Endothelial cell of umbilical vein (primary cell): ENCODE results near the gene SMC6. TPM values are rescaled to one million over a fixed set of nuclear protein-coding genes. Genes with fewer than 3 reads are reported as not detected.

Experiments
- BruUV-seq: library from RNA; stranded (reverse); fragments of 400-500 nt; replicated peaks from 2 replicates; lab custom pipeline; 2021; lab: Mats Ljungman, UMichigan
- CTCF ChIA-PET: fragments of 300-600, 350-600 bp; sonication (Branson Sonifier 250); formaldehyde crosslinking; loops from one replicate; lab custom pipeline; 2021; ENCODE audit warnings: antibody characterized with exemption, inconsistent platforms; lab: Charles Lee
- POLR2A ChIA-PET: fragments of 300-600, 350-600 bp; sonication (Branson Sonifier 250); formaldehyde crosslinking; loops from one replicate; lab custom pipeline; 2021; ENCODE audit warnings: antibody characterized with exemption, inconsistent platforms; lab: Charles Lee
- DNase-seq: peaks from one replicate; pipeline ENCODE4 v3.0.0-alpha.2; 2011; ENCODE audit warnings: low read depth, low spot score
- FAIRE-seq: peaks from 2 replicates; lab custom pipeline; 2011; peaks lifted over from hg19 to GRCh38; lab: Jason Lieb, UNC
- H2AFZ ChIP-seq: 2 replicates; pipeline ENCODE4 v1.6.0; 2012; ENCODE audit warnings: low read depth, low read length, control low read depth, inconsistent platforms
- H3K27ac ChIP-seq: 2 replicates; pipeline ENCODE4 v1.5.1; 2011; ENCODE audit warnings: low read depth, mild to moderate bottlenecking, control low read depth, low read length, moderate library complexity; ENCODE audit not compliant: insufficient read depth
- H3K27me3 ChIP-seq, 2 experiments: 2 replicates each; pipeline versions ENCODE4 v1.6.0 to v1.6.1; 2011; ENCODE audit warnings: low read length in 2 of 2, mixed read lengths in 1 of 2; ENCODE audit not compliant: control insufficient read depth in 2 of 2, insufficient read depth in 2 of 2
- H3K36me3 ChIP-seq, 2 experiments: 2 replicates in 1 of 2; 3 replicates in 1 of 2; pipeline ENCODE4 v1.5.1; 2011; ENCODE audit warnings: low read length in 2 of 2, mild to moderate bottlenecking in 1 of 2, moderate library complexity in 1 of 2; ENCODE audit not compliant: control insufficient read depth in 2 of 2, insufficient read depth in 2 of 2; ENCODE audit errors: extremely low read depth in 1 of 2
- H3K4me1 ChIP-seq: 3 replicates; pipeline ENCODE4 v1.5.1; 2011; ENCODE audit warnings: mild to moderate bottlenecking, low read length; ENCODE audit not compliant: control insufficient read depth, insufficient read depth; ENCODE audit errors: extremely low read depth
- H3K4me2 ChIP-seq: 2 replicates; pipeline ENCODE4 v1.6.1; 2011; ENCODE audit warnings: low read length, control low read depth, mixed read lengths; ENCODE audit not compliant: insufficient read depth
- H3K4me3 ChIP-seq, 3 experiments: fragments of 200-600 bp in 1 of 3; sonication (generic), shearing (Covaris generic) in 1 of 3; replicated peaks in 1 of 3; 2 replicates each; pipeline ENCODE4 v1.5.1; 2011 to 2016; ENCODE audit warnings: control low read depth in 3 of 3, low read length in 3 of 3, mild to moderate bottlenecking in 2 of 3, inconsistent platforms in 1 of 3, low read depth in 1 of 3, moderate library complexity in 1 of 3; ENCODE audit not compliant: insufficient read depth in 1 of 3
- H3K79me2 ChIP-seq: 2 replicates; pipeline ENCODE4 v1.6.0; 2012; ENCODE audit warnings: low read length, inconsistent platforms; ENCODE audit not compliant: control insufficient read depth, insufficient read depth
- H3K9ac ChIP-seq: replicated peaks from 2 replicates; pipeline ENCODE3; 2011; ENCODE audit warnings: low read length, control low read depth; ENCODE audit not compliant: insufficient read depth; ENCODE audit errors: extremely low read depth
- H3K9me1 ChIP-seq: replicated peaks from 3 replicates; pipeline ENCODE4 v1.6.0; 2011; ENCODE audit warnings: mild to moderate bottlenecking, low read length; ENCODE audit not compliant: control insufficient read depth, insufficient read depth; ENCODE audit errors: extremely low read depth
- H3K9me3 ChIP-seq: replicated peaks from 2 replicates; pipeline ENCODE4 v1.5.1; 2012; ENCODE audit warnings: low read length, inconsistent platforms; ENCODE audit not compliant: control insufficient read depth, insufficient read depth
- H4K20me1 ChIP-seq: replicated peaks from 2 replicates; pipeline ENCODE3; 2011; ENCODE audit warnings: mild to moderate bottlenecking, low read length; ENCODE audit not compliant: control insufficient read depth, insufficient read depth; ENCODE audit errors: extremely low read depth
- EZH2 ChIP-seq: IDR thresholded peaks from 2 replicates; pipeline ENCODE4 v1.6.1; 2012; ENCODE audit warnings: borderline replicate concordance, low read depth, mild to moderate bottlenecking, moderate library complexity, low read length, inconsistent platforms; ENCODE audit not compliant: severe bottlenecking
- FOS ChIP-seq: IDR thresholded peaks from 2 replicates; pipeline ENCODE4 v1.6.1; 2011; ENCODE audit warnings: mild to moderate bottlenecking, low read length, moderate library complexity, borderline replicate concordance; ENCODE audit not compliant: insufficient read depth
- GATA2 ChIP-seq: IDR thresholded peaks from 2 replicates; pipeline ENCODE4 v1.7.0; 2011; ENCODE audit warnings: low read depth, mild to moderate bottlenecking, moderate library complexity, mixed read lengths, low read length; ENCODE audit not compliant: insufficient read length, insufficient read depth
- JUN ChIP-seq: IDR thresholded peaks from 2 replicates; pipeline ENCODE4 v1.6.1; 2011; ENCODE audit warnings: borderline replicate concordance, low read depth; ENCODE audit not compliant: insufficient read length, insufficient read depth
- MAX ChIP-seq: IDR thresholded peaks from 2 replicates; pipeline ENCODE4 v1.6.1; 2011; ENCODE audit not compliant: insufficient read depth, insufficient read length
- MYC ChIP-seq: IDR thresholded peaks from one replicate; pipeline ENCODE4 v1.6.1; 2011; ENCODE audit warnings: mild to moderate bottlenecking, low read depth, low read length
- POLR2A ChIP-seq: IDR thresholded peaks from 2 replicates; pipeline ENCODE4 v1.6.1; 2012; ENCODE audit warnings: low read depth, mild to moderate bottlenecking, control low read depth, low read length
- POLR2AphosphoS5 ChIP-seq: IDR thresholded peaks from 2 replicates; pipeline ENCODE4 v1.6.1; 2012; ENCODE audit warnings: low read depth, mild to moderate bottlenecking, control low read depth, low read length, moderate library complexity; ENCODE audit not compliant: insufficient read depth
- dilution Hi-C: fragments of 300-500 bp; cut with MboI; formaldehyde crosslinking; loops from one replicate; pipeline ENCODE4 v1.15.0; 2019; ENCODE audit warnings: low sequenced_read_pairs; ENCODE audit not compliant: extremely low pct_ligation_motif_present
- intact Hi-C: fragments of 100-400 bp; cut with micrococcal nuclease; formaldehyde crosslinking; loops from one replicate; pipeline ENCODE4 v1.10.0; 2022
- polyA plus RNA-seq, 4 experiments: library from polyadenylated mRNA; depleted of rRNA in 3 of 4; stranded (reverse) in 3 of 4; unstranded in 1 of 4; fragments of >200 nt; gene quantifications; 2 replicates each; pipeline versions ENCODE4 v1.2.1 to v1.2.3, GENCODE V29; 2011 to 2012; ENCODE audit warnings: missing spikeins in 1 of 4
- total RNA-seq: library from RNA; stranded (reverse); gene quantifications from 2 replicates; pipeline ENCODE4 v1.2.3, GENCODE V29; 2021
- TF ChIP-seq, protein P1 (sequence below), 2 donors: IDR thresholded peaks; 1 replicate in 1 of 2; 2 replicates in 1 of 2; pipeline ENCODE4 v1.5.1; 2011; ENCODE audit warnings: low read length in 2 of 2, mild to moderate bottlenecking in 2 of 2, moderate library complexity in 2 of 2, control low read depth in 1 of 2, inconsistent platforms in 1 of 2, low read depth in 1 of 2; ENCODE audit not compliant: insufficient read depth in 1 of 2; ENCODE audit errors: extremely low read depth in 1 of 2

Gene SMC6
- total and polyA plus RNA-seq, 2 donors (not counting 3 experiments of a cell fraction or from before 2014, with no cell fraction given): 7.7 to 38.3 TPM

GRCh38 chr2:17790536-17790935 lies 36.9 kb upstream of the SMC6 start:
- no peaks in the 10 kb centered on the region for H3K9me3 ChIP-seq
- no peaks in the 10 kb centered on the region for H3K36me3 ChIP-seq
- no peak for FAIRE-seq
- POLR2A ChIA-PET: no interaction called here
- H2AFZ ChIP-seq: no peak overlapping the region
- CTCF ChIA-PET: interaction anchor here (1.1 to 1.5 kb wide), 2 partner anchors 9 to 11 kb away, joined by 3 to 4 read pairs; no protein-coding TSS in a partner anchor
- TF ChIP-seq POLR2A (no peak), MAX (no peak), EZH2 (no peak)
- TF ChIP-seq, protein P1, sequence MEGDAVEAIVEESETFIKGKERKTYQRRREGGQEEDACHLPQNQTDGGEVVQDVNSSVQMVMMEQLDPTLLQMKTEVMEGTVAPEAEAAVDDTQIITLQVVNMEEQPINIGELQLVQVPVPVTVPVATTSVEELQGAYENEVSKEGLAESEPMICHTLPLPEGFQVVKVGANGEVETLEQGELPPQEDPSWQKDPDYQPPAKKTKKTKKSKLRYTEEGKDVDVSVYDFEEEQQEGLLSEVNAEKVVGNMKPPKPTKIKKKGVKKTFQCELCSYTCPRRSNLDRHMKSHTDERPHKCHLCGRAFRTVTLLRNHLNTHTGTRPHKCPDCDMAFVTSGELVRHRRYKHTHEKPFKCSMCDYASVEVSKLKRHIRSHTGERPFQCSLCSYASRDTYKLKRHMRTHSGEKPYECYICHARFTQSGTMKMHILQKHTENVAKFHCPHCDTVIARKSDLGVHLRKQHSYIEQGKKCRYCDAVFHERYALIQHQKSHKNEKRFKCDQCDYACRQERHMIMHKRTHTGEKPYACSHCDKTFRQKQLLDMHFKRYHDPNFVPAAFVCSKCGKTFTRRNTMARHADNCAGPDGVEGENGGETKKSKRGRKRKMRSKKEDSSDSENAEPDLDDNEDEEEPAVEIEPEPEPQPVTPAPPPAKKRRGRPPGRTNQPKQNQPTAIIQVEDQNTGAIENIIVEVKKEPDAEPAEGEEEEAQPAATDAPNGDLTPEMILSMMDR (IDR thresholded peaks at IDR 0.05; ENCODE audit: extremely low read depth in 1 of 2, insufficient read depth in 1 of 2, low read depth in 1 of 2, low read length in 2 of 2): no peak
- H3K79me2 ChIP-seq: no peaks in the 10 kb centered on the region
- dilution Hi-C loops (no loop called here), intact Hi-C loops (no loop called here)
- no peak for DNase-seq
- no peaks in the 10 kb centered on the region for H4K20me1 ChIP-seq
- H3K4me2 ChIP-seq: no peak overlapping the region
- no peaks in the 10 kb centered on the region for H3K9me1 ChIP-seq
- peaks cover 2 to 10% of the 10 kb centered on the region in 2 experiments for H3K27me3 ChIP-seq
- BruUV-seq: no TSS peak
- H3K4me3 ChIP-seq: no peak overlapping the region
- no peak overlapping the region for H3K9ac ChIP-seq
- no peaks in the 10 kb centered on the region for H3K4me1 ChIP-seq
- H3K27ac ChIP-seq: no peak overlapping the region

DNA sequence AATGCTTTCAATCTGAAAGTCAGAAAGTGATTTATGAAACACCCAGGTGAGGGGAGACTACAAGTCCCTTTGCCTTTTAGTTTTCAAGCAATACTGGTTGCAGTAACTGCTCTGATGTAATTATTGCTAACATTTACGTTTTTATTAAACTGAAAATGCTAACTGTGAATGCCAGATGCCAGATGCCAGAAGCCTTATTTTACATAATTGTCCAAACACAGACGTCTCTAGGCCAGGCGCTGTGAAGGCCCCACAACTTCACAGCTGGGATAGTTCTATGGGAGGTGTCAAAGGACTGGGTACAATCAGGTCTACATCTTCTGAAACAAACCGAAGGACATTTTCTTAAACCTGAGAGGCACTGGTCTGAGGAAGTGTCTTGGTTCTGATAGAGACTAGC lies 35.2 kb upstream of the SMC6 start:
- Histone ChIP-seq H3K9ac (no peak overlapping the region), H3K27ac (no peak overlapping the region), H3K4me3 (no peak overlapping the region), H3K36me3 (no peaks in the 10 kb centered on the region), H4K20me1 (no peaks in the 10 kb centered on the region), H3K79me2 (no peaks in the 10 kb centered on the region), H3K4me1 (no peaks in the 10 kb centered on the region), H3K27me3 (peaks cover 0 to 10% of the 10 kb centered on the region in 2 experiments), H3K9me1 (no peaks in the 10 kb centered on the region), H2AFZ (no peak overlapping the region), H3K4me2 (no peak overlapping the region), H3K9me3 (no peaks in the 10 kb centered on the region)
- no TSS peak for BruUV-seq
- ChIA-PET POLR2A (no interaction called here), CTCF (interaction anchor here (1.4 kb wide), 1 partner anchor 69 kb away, joined by 3 read pairs; no protein-coding TSS in a partner anchor)
- TF ChIP-seq MYC: no peak
- TF ChIP-seq JUN: no peak
- no peak for TF ChIP-seq POLR2AphosphoS5
- no peak for TF ChIP-seq MAX
- no peak for TF ChIP-seq EZH2
- TF ChIP-seq GATA2: no peak
- no peak for TF ChIP-seq FOS
- no peak for TF ChIP-seq POLR2A
- TF ChIP-seq, protein P1 (IDR thresholded peaks at IDR 0.05; ENCODE audit: extremely low read depth in 1 of 2, insufficient read depth in 1 of 2, low read depth in 1 of 2, low read length in 2 of 2): no peak
- intact Hi-C loops: no loop called here
- FAIRE-seq: no peak
- dilution Hi-C loops: no loop called here
- no peak for DNase-seq
